Measurements from ENCODE around the gene TBC1D1. TPM values are rescaled to one million over a fixed set of nuclear protein-coding genes. Genes with fewer than 3 reads are reported as not detected.

Gene TBC1D1
- total RNA-seq, 1 donor from 2014 or later: 47.1 TPM

- H3K27me3 ChIP-seq (ENCODE audit: control insufficient read depth, insufficient read depth, low read length): no peaks in the 10 kb centered on the region
- H3K4me3 ChIP-seq (ENCODE audit: low read depth, low read length): no peak overlapping the region
- no peaks in the 10 kb centered on the region for H3K36me3 ChIP-seq (ENCODE audit: control insufficient read depth, insufficient read depth, low read length)
- FAIRE-seq (no peak), DNase-seq (ENCODE audit: low read depth) (peak; percentile 80)
- no peak for TF ChIP-seq CTCF (IDR thresholded peaks at IDR 0.05; ENCODE audit: insufficient read depth, low read length, severe bottlenecking)
Measured at GRCh38 chr4:38145741-38146140, 254.9 kb downstream of the TBC1D1 start.

GRCh38 chr4:38146383-38146782 lies 255.5 kb downstream of the TBC1D1 start:
- Histone ChIP-seq H3K27me3 (ENCODE audit: control insufficient read depth, insufficient read depth, low read length) (no peaks in the 10 kb centered on the region), H3K4me3 (ENCODE audit: low read depth, low read length) (no peak overlapping the region), H3K36me3 (ENCODE audit: control insufficient read depth, insufficient read depth, low read length) (no peaks in the 10 kb centered on the region)
- no peak for DNase-seq (ENCODE audit: low read depth)
- no peak for TF ChIP-seq CTCF (IDR thresholded peaks at IDR 0.05; ENCODE audit: insufficient read depth, low read length, severe bottlenecking)
- no peak for FAIRE-seq

GRCh38 chr4:38149472-38149996 lies 258.6 kb downstream of the TBC1D1 start:
- Histone ChIP-seq H3K36me3 (ENCODE audit: control insufficient read depth, insufficient read depth, low read length) (no peaks in the 10 kb centered on the region), H3K27me3 (ENCODE audit: control insufficient read depth, insufficient read depth, low read length) (no peaks in the 10 kb centered on the region), H3K4me3 (ENCODE audit: low read depth, low read length) (no peak overlapping the region)
- DNase-seq (ENCODE audit: low read depth) (no peak), FAIRE-seq (no peak)
- TF ChIP-seq CTCF (IDR thresholded peaks at IDR 0.05; ENCODE audit: insufficient read depth, low read length, severe bottlenecking): no peak

- no peak for TF ChIP-seq CTCF (IDR thresholded peaks at IDR 0.05; ENCODE audit: insufficient read depth, low read length, severe bottlenecking)
- H3K27me3 ChIP-seq (ENCODE audit: control insufficient read depth, insufficient read depth, low read length): no peaks in the 10 kb centered on the region
- FAIRE-seq (no peak), DNase-seq (ENCODE audit: low read depth) (no peak)
- H3K4me3 ChIP-seq (ENCODE audit: low read depth, low read length): no peak overlapping the region
- H3K36me3 ChIP-seq (ENCODE audit: control insufficient read depth, insufficient read depth, low read length): no peaks in the 10 kb centered on the region
Measured at GRCh38 chr4:38149997-38150671, 259.2 kb downstream of the TBC1D1 start.

- no peak overlapping the region for H3K4me3 ChIP-seq (ENCODE audit: low read depth, low read length)
- DNase-seq (ENCODE audit: low read depth) (no peak), FAIRE-seq (no peak)
- H3K27me3 ChIP-seq (ENCODE audit: control insufficient read depth, insufficient read depth, low read length): no peaks in the 10 kb centered on the region
- no peak for TF ChIP-seq CTCF (IDR thresholded peaks at IDR 0.05; ENCODE audit: insufficient read depth, low read length, severe bottlenecking)
- H3K36me3 ChIP-seq (ENCODE audit: control insufficient read depth, insufficient read depth, low read length): no peaks in the 10 kb centered on the region
Measured at GRCh38 chr4:38150766-38151165, 259.9 kb downstream of the TBC1D1 start.

GRCh38 chr4:38151873-38152272 lies 261.0 kb downstream of the TBC1D1 start:
- FAIRE-seq (no peak), DNase-seq (ENCODE audit: low read depth) (no peak)
- Histone ChIP-seq H3K36me3 (ENCODE audit: control insufficient read depth, insufficient read depth, low read length) (no peaks in the 10 kb centered on the region), H3K4me3 (ENCODE audit: low read depth, low read length) (no peak overlapping the region), H3K27me3 (ENCODE audit: control insufficient read depth, insufficient read depth, low read length) (no peaks in the 10 kb centered on the region)
- no peak for TF ChIP-seq CTCF (IDR thresholded peaks at IDR 0.05; ENCODE audit: insufficient read depth, low read length, severe bottlenecking)
